HCT116 (cell line): ENCODE measurements around the gene FTCDNL1. TPM values are rescaled to one million over a fixed set of nuclear protein-coding genes. Genes with fewer than 3 reads are reported as not detected.

Experiments
- ATAC-seq: fragments of 200-7000 bp; cut with Tn5 transposase; 2 replicates; pipeline ENCODE4 v1.9.1; 2020; ENCODE audit warnings: mild to moderate bottlenecking, moderate library complexity
- Bru-seq: library from RNA; stranded (reverse); fragments of 400-500 nt; gene quantifications from one replicate; lab custom pipeline; 2021; lab: Mats Ljungman, UMichigan
- BruChase-seq, 2 experiments: library from RNA; stranded (reverse); fragments of 400-500 nt; gene quantifications; one replicate each; lab custom pipeline; 2021; lab: Mats Ljungman, UMichigan
- BruUV-seq: library from RNA; stranded (reverse); fragments of 400-500 nt; replicated peaks from 2 replicates; lab custom pipeline; 2021; lab: Mats Ljungman, UMichigan
- CTCF ChIA-PET: fragments of 300-600 bp; sonication (Branson Sonifier 250); formaldehyde crosslinking; loops from one replicate; lab custom pipeline; 2021; ENCODE audit warnings: antibody characterized with exemption; lab: Charles Lee
- POLR2A ChIA-PET: fragments of 300-600, 350-600 bp; sonication (Branson Sonifier 250); formaldehyde crosslinking; loops from one replicate; lab custom pipeline; 2021; ENCODE audit warnings: antibody characterized with exemption; lab: Charles Lee
- RAD21 ChIA-PET, 2 experiments: fragments of 300-600 bp; sonication (Branson Sonifier 250); formaldehyde crosslinking; loops; one replicate each; lab custom pipeline; 2023; ENCODE audit warnings: low total read pairs in 2 of 2; ENCODE audit not compliant: uncharacterized antibody in 2 of 2, unreplicated experiment in 2 of 2, low non-redundant PET in 1 of 2; lab: Charles Lee
- DNase-seq: peaks from one replicate; pipeline ENCODE4 v3.0.0-alpha.2; 2010; ENCODE audit warnings: low read depth, low spot score
- H2AFZ ChIP-seq: fragments of 200-600 bp; shearing (Covaris generic), sonication (generic); 2 replicates; pipeline ENCODE4 v1.6.1; 2017; ENCODE audit warnings: low read depth, mixed run types, mixed read lengths, antibody characterized with exemption, low read length; ENCODE audit not compliant: poor library complexity, severe bottlenecking
- H3K27ac ChIP-seq: 2 replicates; pipeline ENCODE4 v1.5.1; 2012; ENCODE audit warnings: low read depth, low read length
- H3K27me3 ChIP-seq: fragments of 200-600 bp; sonication (generic); 2 replicates; pipeline ENCODE4 v1.6.1; 2016; ENCODE audit warnings: mixed run types, low read length, mixed read lengths; ENCODE audit not compliant: insufficient read depth
- H3K36me3 ChIP-seq, 2 experiments: fragments of 200-500 bp in 1 of 2; fragments of 200-600 bp in 1 of 2; sonication (Bioruptor generic) in 1 of 2; sonication (generic) in 1 of 2; 2 replicates each; pipeline versions ENCODE4 v1.5.1 to v1.6.1; 2014 to 2016; ENCODE audit warnings: low read length in 2 of 2, inconsistent platforms in 1 of 2, mixed read lengths in 1 of 2, mixed run types in 1 of 2; ENCODE audit not compliant: insufficient read depth in 2 of 2, control insufficient read depth in 1 of 2
- H3K4me1 ChIP-seq, 2 experiments: fragments of 200-600 bp in 1 of 2; sonication (generic) in 1 of 2; 2 replicates each; pipeline versions ENCODE4 v1.5.1 to v1.6.1; 2012 to 2017; ENCODE audit warnings: low read length in 2 of 2, inconsistent platforms in 1 of 2, mild to moderate bottlenecking in 1 of 2, mixed read lengths in 1 of 2, mixed run types in 1 of 2, moderate library complexity in 1 of 2; ENCODE audit not compliant: insufficient read depth in 2 of 2, control insufficient read depth in 1 of 2
- H3K4me2 ChIP-seq: fragments of 200-600 bp; sonication (generic); 2 replicates; pipeline ENCODE4 v1.6.1; 2017; ENCODE audit warnings: mixed run types, low read length, mixed read lengths
- H3K4me3 ChIP-seq, 2 experiments: fragments of 200-600 bp in 1 of 2; sonication (generic) in 1 of 2; replicated peaks in 1 of 2; 2 replicates each; pipeline ENCODE4 v1.5.1; 2011 to 2016; ENCODE audit warnings: low read length in 2 of 2, control low read depth in 1 of 2, low read depth in 1 of 2, mild to moderate bottlenecking in 1 of 2, mixed read lengths in 1 of 2, mixed run types in 1 of 2
- H3K79me2 ChIP-seq: fragments of 200-600 bp; sonication (generic); 2 replicates; pipeline ENCODE4 v1.6.1; 2017; ENCODE audit warnings: mild to moderate bottlenecking, mixed run types, low read length, moderate library complexity, mixed read lengths; ENCODE audit not compliant: insufficient read depth
- H3K9ac ChIP-seq: fragments of 200-600 bp; sonication (generic); 2 replicates; pipeline ENCODE4 v1.6.1; 2016; ENCODE audit warnings: low read length, mixed read lengths
- H3K9me2 ChIP-seq: fragments of 200-600 bp; sonication (generic), shearing (Covaris generic); 2 replicates; pipeline ENCODE4 v1.6.1; 2017; ENCODE audit warnings: mixed run types, mild to moderate bottlenecking, moderate library complexity; ENCODE audit not compliant: insufficient read depth
- H3K9me3 ChIP-seq, 2 experiments: fragments of 200-500 bp in 1 of 2; fragments of 200-600 bp in 1 of 2; sonication (Bioruptor generic) in 1 of 2; sonication (generic) in 1 of 2; 2 replicates each; pipeline ENCODE4 v1.6.1; 2014 to 2017; ENCODE audit warnings: low read length in 2 of 2, mixed read lengths in 2 of 2, inconsistent platforms in 1 of 2, low read depth in 1 of 2, mild to moderate bottlenecking in 1 of 2, mixed run types in 1 of 2, moderate library complexity in 1 of 2; ENCODE audit not compliant: control insufficient read depth in 1 of 2, insufficient read depth in 1 of 2
- H4K20me1 ChIP-seq: fragments of 200-600 bp; sonication (generic), shearing (Covaris generic); 2 replicates; pipeline ENCODE4 v1.6.1; 2017; ENCODE audit warnings: mixed run types, mild to moderate bottlenecking, moderate library complexity; ENCODE audit not compliant: insufficient read depth
- CBX3 ChIP-seq: IDR thresholded peaks from 2 replicates; pipeline ENCODE4 v1.6.1; 2012; ENCODE audit warnings: low read depth
- CEBPB ChIP-seq: IDR thresholded peaks from 2 replicates; pipeline ENCODE4 v1.6.1; 2012; ENCODE audit warnings: low read depth
- EGR1 ChIP-seq: IDR thresholded peaks from 2 replicates; pipeline ENCODE4 v1.6.1; 2012; ENCODE audit warnings: low read depth
- ELF1 ChIP-seq: IDR thresholded peaks from 2 replicates; pipeline ENCODE4 v1.6.1; 2012; ENCODE audit warnings: low read depth, borderline replicate concordance
- EZH2 ChIP-seq: fragments of 200-600 bp; sonication (generic); IDR thresholded peaks from 2 replicates; pipeline ENCODE4 v1.6.1; 2017; ENCODE audit warnings: antibody characterized with exemption, mixed run types
- EZH2phosphoT487 ChIP-seq: fragments of 200-600 bp; IDR thresholded peaks from 2 replicates; pipeline ENCODE4 v1.6.1; 2018; ENCODE audit warnings: antibody characterized with exemption, borderline replicate concordance
- FOSL1 ChIP-seq: IDR thresholded peaks from 2 replicates; pipeline ENCODE4 v1.6.1; 2012; ENCODE audit warnings: low read depth
- JUND ChIP-seq: IDR thresholded peaks from 2 replicates; pipeline ENCODE4 v1.6.1; 2012
- POLR2A ChIP-seq: IDR thresholded peaks from 2 replicates; pipeline ENCODE4 v1.7.0; 2011; ENCODE audit warnings: borderline replicate concordance; ENCODE audit not compliant: insufficient read depth, insufficient read length; ENCODE audit errors: extremely low read depth
- RAD21 ChIP-seq: IDR thresholded peaks from 2 replicates; pipeline ENCODE4 v1.6.1; 2012; ENCODE audit warnings: low read depth, mild to moderate bottlenecking
- SIN3A ChIP-seq: IDR thresholded peaks from 2 replicates; pipeline ENCODE4 v1.6.1; 2012; ENCODE audit warnings: low read depth
- SP1 ChIP-seq: IDR thresholded peaks from 2 replicates; pipeline ENCODE4 v1.6.1; 2012; ENCODE audit warnings: low read depth
- SRF ChIP-seq: IDR thresholded peaks from 2 replicates; pipeline ENCODE4 v1.6.1; 2012; ENCODE audit warnings: low read depth
- TCF7L2 ChIP-seq: IDR thresholded peaks from 2 replicates; pipeline ENCODE4 v1.7.0; 2011; ENCODE audit warnings: borderline replicate concordance, inconsistent platforms; ENCODE audit not compliant: insufficient read depth, insufficient read length; ENCODE audit errors: extremely low read depth
- YY1 ChIP-seq: IDR thresholded peaks from 2 replicates; pipeline ENCODE4 v1.6.1; 2011; ENCODE audit warnings: low read length, low read depth, moderate library complexity, mild to moderate bottlenecking; ENCODE audit not compliant: insufficient replicate concordance; ENCODE audit errors: extremely low read depth
- ZFX ChIP-seq: fragments of 450-650 bp; IDR thresholded peaks from 2 replicates; pipeline ENCODE4 v1.6.1; 2017
- ZNF274 ChIP-seq: fragments of 200-500 bp; sonication (Bioruptor generic); IDR thresholded peaks from 2 replicates; pipeline ENCODE4 v1.6.1; 2014; ENCODE audit warnings: mild to moderate bottlenecking, low read depth, low read length, inconsistent platforms
- intact Hi-C: fragments of 100-400 bp; cut with micrococcal nuclease; formaldehyde crosslinking; loops from 2 replicates; pipeline ENCODE4 v1.10.0; 2022
- long read RNA-seq: library from polyadenylated mRNA; unstranded; transcript quantifications from one replicate; pipeline ENCODE4 v2.0.0, GENCODE V29; 2021; ENCODE audit not compliant: unreplicated experiment
- polyA plus RNA-seq: library from polyadenylated mRNA; unstranded; fragments of >200 nt; gene quantifications from 2 replicates; pipeline ENCODE4 v1.2.1, GENCODE V29; 2012; ENCODE audit warnings: missing spikeins
- total RNA-seq: library from RNA; stranded (reverse); gene quantifications from one replicate; pipeline ENCODE4 v1.2.1, GENCODE V29; 2021; ENCODE audit not compliant: unreplicated experiment
- TF ChIP-seq, protein P1 (sequence below): IDR thresholded peaks from 2 replicates; pipeline ENCODE4 v1.6.1; 2012; ENCODE audit warnings: low read depth
- TF ChIP-seq, protein P2 (sequence below): IDR thresholded peaks from 2 replicates; pipeline ENCODE4 v1.6.1; 2012
- TF ChIP-seq, protein P3 (sequence below): IDR thresholded peaks from 2 replicates; pipeline ENCODE4 v1.6.1; 2012
- TF ChIP-seq, protein P4 (sequence below): IDR thresholded peaks from 2 replicates; pipeline ENCODE4 v1.6.1; 2011; ENCODE audit warnings: mild to moderate bottlenecking, low read length, moderate library complexity; ENCODE audit not compliant: insufficient replicate concordance; ENCODE audit errors: extremely low read depth

FTCDNL1 gene
- total RNA-seq (2.6 TPM), Bru-seq, nascent RNA (percentile 46 among the genes with signal in this experiment), BruChase-seq, experiment 1, labeled RNA remaining after a 6-hour chase (percentile 51 among the genes with signal in this experiment), BruChase-seq, experiment 2, labeled RNA remaining after a 2-hour chase (percentile 57 among the genes with signal in this experiment)
- polyA plus RNA-seq, result 0.57 and 1.2 TPM in 2 replicates
- long read RNA-seq, partial matches to known transcripts, result 1 of 4 reads
- long read RNA-seq, other reads (novel, unspliced or antisense), result 3 of 4 reads

DNA sequence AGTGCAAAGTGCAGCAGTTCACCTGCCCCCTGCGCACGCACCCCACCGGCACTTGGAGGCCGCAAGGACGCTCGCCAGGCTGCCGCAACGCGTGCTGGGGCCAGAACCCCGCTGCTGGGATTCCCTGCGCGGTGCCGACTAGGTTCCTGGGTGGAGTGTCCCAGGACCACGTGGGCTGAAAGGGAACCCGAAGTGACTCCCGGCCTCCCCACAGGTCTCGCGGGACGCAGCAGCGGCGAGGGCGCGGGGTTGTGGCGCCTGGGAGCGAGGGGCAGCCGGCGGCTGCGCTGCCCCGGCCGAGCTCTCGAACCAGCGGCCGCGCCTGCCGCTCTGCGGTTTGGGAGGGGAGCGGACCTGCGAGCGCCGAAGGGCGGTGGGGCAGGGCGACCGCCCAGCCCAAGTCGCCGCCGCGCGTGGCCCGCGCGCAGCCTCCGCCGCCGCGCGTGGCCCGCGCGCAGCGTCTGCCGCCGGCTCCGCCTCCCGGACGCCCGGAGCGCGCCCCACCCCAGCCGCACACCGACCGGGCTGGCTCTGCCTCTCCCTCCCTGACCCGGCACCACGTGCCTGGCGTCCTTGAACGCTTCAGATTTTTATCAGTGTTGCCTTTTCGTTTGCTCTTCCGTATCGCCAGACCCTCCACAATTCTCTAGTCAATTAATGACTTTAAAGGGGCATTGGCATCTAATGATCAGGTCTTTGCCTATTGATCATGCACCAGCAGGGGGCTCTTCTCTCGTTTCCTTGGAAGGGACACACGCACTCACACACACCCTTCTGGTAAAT is at the start of gene FTCDNL1:
FTCDNL1 (minus strand) TSS at position 475 of the 783 bp plus-strand sequence. CDS start 2,230 bp downstream, outside the sequence.
- DNase-seq (peak; percentile 35), ATAC-seq (peak; percentile 94)
- intact Hi-C loops, result loop anchor here (5.0 kb wide), 1 partner anchor 851 kb away; no protein-coding TSS in a partner anchor
- Histone ChIP-seq H3K4me1 (peaks cover 3 to 13% of the 10 kb centered on the region in 2 experiments; a peak in 3 of 4 replicates), H3K27ac (peak within 1 kb of the TSS; percentile 54; the same call in 1 of the 2 replicates), H3K9ac (peak within 1 kb of the TSS; percentile 65), H3K79me2 (no peaks in the 10 kb centered on the region), H3K9me2 (no peaks in the 10 kb centered on the region), H3K27me3 (no peaks in the 10 kb centered on the region), H3K36me3 (no peaks in the 10 kb centered on the region), H2AFZ (peak within 1 kb of the TSS; percentile 100), H3K4me2 (peak within 1 kb of the TSS; percentile 95), H4K20me1 (no peaks in the 10 kb centered on the region), H3K4me3 (peak within 1 kb of the TSS; percentile 55 to 70), H3K9me3 (no peaks in the 10 kb centered on the region)
- ChIA-PET CTCF (no interaction called here), POLR2A (no interaction called here), RAD21 (no interaction called here)
- BruUV-seq, result no TSS peak
- TF ChIP-seq EZH2phosphoT487 (no peak), SRF (no peak), RAD21 (peak; percentile 18; the same call in 1 of the 2 replicates), EGR1 (no peak), CBX3 (no peak), EZH2 (no peak), POLR2A (peak; percentile 85), SIN3A (peak; percentile 65), TCF7L2 (no peak), ZFX (peak; percentile 73; the same call in 1 of the 2 replicates), YY1 (no peak), ELF1 (no peak), ZNF274 (no peak), CEBPB (no peak), FOSL1 (no peak), SP1 (no peak), JUND (no peak)
- TF ChIP-seq, protein P1, sequence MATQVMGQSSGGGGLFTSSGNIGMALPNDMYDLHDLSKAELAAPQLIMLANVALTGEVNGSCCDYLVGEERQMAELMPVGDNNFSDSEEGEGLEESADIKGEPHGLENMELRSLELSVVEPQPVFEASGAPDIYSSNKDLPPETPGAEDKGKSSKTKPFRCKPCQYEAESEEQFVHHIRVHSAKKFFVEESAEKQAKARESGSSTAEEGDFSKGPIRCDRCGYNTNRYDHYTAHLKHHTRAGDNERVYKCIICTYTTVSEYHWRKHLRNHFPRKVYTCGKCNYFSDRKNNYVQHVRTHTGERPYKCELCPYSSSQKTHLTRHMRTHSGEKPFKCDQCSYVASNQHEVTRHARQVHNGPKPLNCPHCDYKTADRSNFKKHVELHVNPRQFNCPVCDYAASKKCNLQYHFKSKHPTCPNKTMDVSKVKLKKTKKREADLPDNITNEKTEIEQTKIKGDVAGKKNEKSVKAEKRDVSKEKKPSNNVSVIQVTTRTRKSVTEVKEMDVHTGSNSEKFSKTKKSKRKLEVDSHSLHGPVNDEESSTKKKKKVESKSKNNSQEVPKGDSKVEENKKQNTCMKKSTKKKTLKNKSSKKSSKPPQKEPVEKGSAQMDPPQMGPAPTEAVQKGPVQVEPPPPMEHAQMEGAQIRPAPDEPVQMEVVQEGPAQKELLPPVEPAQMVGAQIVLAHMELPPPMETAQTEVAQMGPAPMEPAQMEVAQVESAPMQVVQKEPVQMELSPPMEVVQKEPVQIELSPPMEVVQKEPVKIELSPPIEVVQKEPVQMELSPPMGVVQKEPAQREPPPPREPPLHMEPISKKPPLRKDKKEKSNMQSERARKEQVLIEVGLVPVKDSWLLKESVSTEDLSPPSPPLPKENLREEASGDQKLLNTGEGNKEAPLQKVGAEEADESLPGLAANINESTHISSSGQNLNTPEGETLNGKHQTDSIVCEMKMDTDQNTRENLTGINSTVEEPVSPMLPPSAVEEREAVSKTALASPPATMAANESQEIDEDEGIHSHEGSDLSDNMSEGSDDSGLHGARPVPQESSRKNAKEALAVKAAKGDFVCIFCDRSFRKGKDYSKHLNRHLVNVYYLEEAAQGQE, result no peak
- TF ChIP-seq, protein P2, sequence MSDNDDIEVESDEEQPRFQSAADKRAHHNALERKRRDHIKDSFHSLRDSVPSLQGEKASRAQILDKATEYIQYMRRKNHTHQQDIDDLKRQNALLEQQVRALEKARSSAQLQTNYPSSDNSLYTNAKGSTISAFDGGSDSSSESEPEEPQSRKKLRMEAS, result peak; percentile 91
- TF ChIP-seq, protein P3, sequence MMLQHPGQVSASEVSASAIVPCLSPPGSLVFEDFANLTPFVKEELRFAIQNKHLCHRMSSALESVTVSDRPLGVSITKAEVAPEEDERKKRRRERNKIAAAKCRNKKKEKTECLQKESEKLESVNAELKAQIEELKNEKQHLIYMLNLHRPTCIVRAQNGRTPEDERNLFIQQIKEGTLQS, result no peak
- TF ChIP-seq, protein P4, sequence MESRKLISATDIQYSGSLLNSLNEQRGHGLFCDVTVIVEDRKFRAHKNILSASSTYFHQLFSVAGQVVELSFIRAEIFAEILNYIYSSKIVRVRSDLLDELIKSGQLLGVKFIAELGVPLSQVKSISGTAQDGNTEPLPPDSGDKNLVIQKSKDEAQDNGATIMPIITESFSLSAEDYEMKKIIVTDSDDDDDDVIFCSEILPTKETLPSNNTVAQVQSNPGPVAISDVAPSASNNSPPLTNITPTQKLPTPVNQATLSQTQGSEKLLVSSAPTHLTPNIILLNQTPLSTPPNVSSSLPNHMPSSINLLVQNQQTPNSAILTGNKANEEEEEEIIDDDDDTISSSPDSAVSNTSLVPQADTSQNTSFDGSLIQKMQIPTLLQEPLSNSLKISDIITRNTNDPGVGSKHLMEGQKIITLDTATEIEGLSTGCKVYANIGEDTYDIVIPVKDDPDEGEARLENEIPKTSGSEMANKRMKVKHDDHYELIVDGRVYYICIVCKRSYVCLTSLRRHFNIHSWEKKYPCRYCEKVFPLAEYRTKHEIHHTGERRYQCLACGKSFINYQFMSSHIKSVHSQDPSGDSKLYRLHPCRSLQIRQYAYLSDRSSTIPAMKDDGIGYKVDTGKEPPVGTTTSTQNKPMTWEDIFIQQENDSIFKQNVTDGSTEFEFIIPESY, result peak; percentile 61
